HG02763 (cell line): ENCODE data around the gene HTT.

Experiments
- ATAC-seq: cut with Tn5 transposase; IDR thresholded peaks from one replicate; pipeline ENCODE4 v1.9.1; 2021; ENCODE audit warnings: mild to moderate bottlenecking, moderate library complexity; ENCODE audit not compliant: unreplicated experiment

HTT gene

GRCh38 chr4:3285558-3286334 lies 211.3 kb downstream of the HTT start:
- no peak for ATAC-seq

GRCh38 chr4:3286335-3287175 lies 212.1 kb downstream of the HTT start:
- peak; percentile 80 for ATAC-seq

GRCh38 chr4:3287271-3287971 lies 212.9 kb downstream of the HTT start:
- ATAC-seq, result no peak

- ATAC-seq, result no peak
Measured at GRCh38 chr4:3287972-3288570, 213.6 kb downstream of the HTT start.

GRCh38 chr4:3288571-3289094 lies 214.2 kb downstream of the HTT start:
- no peak for ATAC-seq

- no peak for ATAC-seq
Measured at GRCh38 chr4:3290476-3290875, 216.0 kb downstream of the HTT start.

- no peak for ATAC-seq
Measured at GRCh38 chr4:3290889-3291321, 216.4 kb downstream of the HTT start.

GRCh38 chr4:3291411-3291968 lies 217.0 kb downstream of the HTT start:
- no peak for ATAC-seq

- ATAC-seq, result no peak
Measured at GRCh38 chr4:3291969-3292570, 217.6 kb downstream of the HTT start.

GRCh38 chr4:3292571-3293400 lies 218.3 kb downstream of the HTT start, which contains the start of gene RGS12:
RGS12 (plus strand) TSS chr4:3293021; CDS start chr4:3316171, 23,150 bp downstream.
- peak; percentile 68 for ATAC-seq
